Mesendoderm (in vitro differentiated cells): ENCODE results near the gene SPATA19.
"Not testable (repeated sequence)": the region's sequence is repeated elsewhere in the genome, so short reads cannot be mapped to it uniquely, and the experiment has no call there.

Experiments
- DNase-seq: peaks from one replicate; pipeline ENCODE4 v3.0.0; 2013
- H2AK5ac ChIP-seq: 2 replicates; pipeline ENCODE4 v1.6.1; 2013; ENCODE audit warnings: low read length, inconsistent platforms
- H2BK120ac ChIP-seq: 2 replicates; pipeline ENCODE4 v1.6.1; 2013; ENCODE audit warnings: low read depth, mild to moderate bottlenecking, low read length, moderate library complexity, mixed read lengths
- H2BK15ac ChIP-seq: replicated peaks from 2 replicates; pipeline ENCODE4 v1.6.1; 2013; ENCODE audit warnings: low read depth, mild to moderate bottlenecking, moderate library complexity
- H2BK5ac ChIP-seq: 2 replicates; pipeline ENCODE4 v1.6.1; 2013; ENCODE audit warnings: low read length, inconsistent platforms
- H3K18ac ChIP-seq: 2 replicates; pipeline ENCODE4 v1.6.1; 2013; ENCODE audit warnings: mild to moderate bottlenecking, low read length, mixed read lengths
- H3K23ac ChIP-seq: one replicate; pipeline ENCODE4 v1.6.1; 2013; ENCODE audit warnings: low read length
- H3K27ac ChIP-seq: 2 replicates; pipeline ENCODE4 v1.5.1; 2013; ENCODE audit warnings: low read depth, mild to moderate bottlenecking, inconsistent platforms, low read length, moderate library complexity
- H3K27me3 ChIP-seq: 2 replicates; pipeline ENCODE4 v1.6.1; 2013; ENCODE audit warnings: low read length, control low read depth, mild to moderate bottlenecking, inconsistent platforms; ENCODE audit not compliant: insufficient read depth, poor library complexity
- H3K36me3 ChIP-seq: 2 replicates; pipeline ENCODE4 v1.6.1; 2013; ENCODE audit warnings: low read length, inconsistent platforms; ENCODE audit not compliant: control insufficient read depth, insufficient read depth
- H3K4ac ChIP-seq: one replicate; pipeline ENCODE4 v1.6.1; 2013; ENCODE audit warnings: low read depth, mild to moderate bottlenecking, low read length, moderate library complexity
- H3K4me1 ChIP-seq: 2 replicates; pipeline ENCODE4 v1.6.1; 2013; ENCODE audit warnings: low read depth, low read length, inconsistent platforms; ENCODE audit not compliant: control insufficient read depth
- H3K4me2 ChIP-seq: 2 replicates; pipeline ENCODE4 v1.6.1; 2013; ENCODE audit warnings: low read length
- H3K4me3 ChIP-seq: 2 replicates; pipeline ENCODE4 v1.5.1; 2013; ENCODE audit warnings: mild to moderate bottlenecking, low read length
- H3K56ac ChIP-seq: one replicate; pipeline ENCODE4 v1.6.1; 2013; ENCODE audit warnings: low read length
- H3K79me1 ChIP-seq: 2 replicates; pipeline ENCODE4 v1.6.1; 2013; ENCODE audit warnings: low read length, inconsistent platforms
- H3K79me2 ChIP-seq: 2 replicates; pipeline ENCODE4 v1.6.1; 2013; ENCODE audit warnings: mild to moderate bottlenecking, low read length; ENCODE audit not compliant: control insufficient read depth, insufficient read depth
- H3K9ac ChIP-seq: 2 replicates; pipeline ENCODE4 v1.6.1; 2013; ENCODE audit warnings: low read length, inconsistent platforms
- H4K5ac ChIP-seq: one replicate; pipeline ENCODE4 v1.6.1; 2013; ENCODE audit warnings: low read length
- H4K8ac ChIP-seq: one replicate; pipeline ENCODE4 v1.6.1; 2013; ENCODE audit warnings: low read depth, mild to moderate bottlenecking, control low read depth, low read length, moderate library complexity
- WGBS: extraction: QIAGEN DNeasy Blood & Tissue Kit; methylation state at CpG from one replicate; pipeline ENCODE4 v1.1.7; 2013; ENCODE audit warnings: low lambda C conversion rate, missing lambda C conversion rate; ENCODE audit not compliant: insufficient coverage; ENCODE audit errors: extremely low coverage; 5-methylcytosine and 5-hydroxymethylcytosine counted together

SPATA19 gene

DNA sequence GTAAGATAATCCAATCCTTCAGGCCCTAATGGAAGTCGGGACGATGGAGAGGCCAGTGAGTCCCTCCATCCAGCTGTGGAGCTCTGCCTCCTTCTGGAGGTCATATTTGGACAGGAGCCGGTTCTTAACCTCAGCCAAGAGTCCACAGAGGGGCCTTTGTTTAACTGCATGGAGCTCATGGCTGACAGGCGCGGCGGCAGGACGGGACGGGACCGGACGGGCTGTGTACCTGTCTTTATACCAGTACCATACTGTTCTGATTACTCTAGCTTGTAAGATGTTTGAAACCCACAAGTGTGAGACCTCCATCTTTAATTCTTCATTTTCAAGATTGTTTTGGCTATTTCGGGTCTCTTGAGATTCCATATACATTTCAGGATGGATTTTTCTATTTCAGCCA, 20.2 kb upstream of the SPATA19 start:
- Histone ChIP-seq H3K79me1 (no peaks in the 10 kb centered on the region), H3K18ac (no peak overlapping the region), H3K9ac (no peak overlapping the region), H4K5ac (no peak overlapping the region), H3K4me1 (no peaks in the 10 kb centered on the region), H3K27ac (no peak overlapping the region), H3K79me2 (no peaks in the 10 kb centered on the region), H3K36me3 (no peaks in the 10 kb centered on the region), H3K27me3 (no peaks in the 10 kb centered on the region), H3K23ac (no peak overlapping the region), H3K4me2 (no peak overlapping the region), H3K4ac (no peak overlapping the region), H2BK5ac (no peak overlapping the region), H2BK120ac (no peak overlapping the region), H4K8ac (no peak overlapping the region), H3K56ac (no peak overlapping the region), H2AK5ac (no peak overlapping the region), H2BK15ac (no peak overlapping the region), H3K4me3 (no peak overlapping the region)
- no peak for DNase-seq
- no CpG with 5 or more reads among the region's 11 CpGs for WGBS

DNA sequence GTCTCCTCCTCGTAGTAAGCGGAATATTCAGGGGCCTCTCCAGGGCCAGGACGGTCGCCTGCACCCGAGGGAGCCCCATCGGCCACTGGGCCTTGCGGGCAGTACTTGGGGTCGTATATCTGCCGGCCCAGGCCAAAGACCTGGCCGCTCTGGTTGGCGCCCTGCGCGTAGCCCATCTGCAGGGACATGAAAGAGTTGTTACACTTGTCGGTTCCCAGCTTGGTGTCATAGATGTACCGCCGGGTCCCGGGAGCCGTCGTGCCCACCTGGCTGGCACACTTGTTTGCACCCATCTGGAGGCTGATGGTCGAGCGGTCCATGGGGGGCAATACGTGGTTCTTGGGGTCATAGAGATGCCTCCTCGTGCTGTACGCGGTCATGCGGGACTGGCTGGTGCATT, 19.4 kb upstream of the SPATA19 start:
- Histone ChIP-seq H3K27ac (no peak overlapping the region), H3K4me2 (no peak overlapping the region), H3K9ac (no peak overlapping the region), H4K8ac (no peak overlapping the region), H3K4me1 (no peaks in the 10 kb centered on the region), H3K27me3 (no peaks in the 10 kb centered on the region), H2AK5ac (no peak overlapping the region), H2BK15ac (no peak overlapping the region), H4K5ac (no peak overlapping the region), H3K36me3 (no peaks in the 10 kb centered on the region), H3K4me3 (no peak overlapping the region), H3K79me2 (no peaks in the 10 kb centered on the region), H3K23ac (no peak overlapping the region), H2BK120ac (no peak overlapping the region), H3K56ac (no peak overlapping the region), H3K4ac (no peak overlapping the region), H2BK5ac (no peak overlapping the region), H3K79me1 (no peaks in the 10 kb centered on the region), H3K18ac (no peak overlapping the region)
- DNase-seq, result no peak
- no CpG with 5 or more reads among the region's 26 CpGs for WGBS

DNA sequence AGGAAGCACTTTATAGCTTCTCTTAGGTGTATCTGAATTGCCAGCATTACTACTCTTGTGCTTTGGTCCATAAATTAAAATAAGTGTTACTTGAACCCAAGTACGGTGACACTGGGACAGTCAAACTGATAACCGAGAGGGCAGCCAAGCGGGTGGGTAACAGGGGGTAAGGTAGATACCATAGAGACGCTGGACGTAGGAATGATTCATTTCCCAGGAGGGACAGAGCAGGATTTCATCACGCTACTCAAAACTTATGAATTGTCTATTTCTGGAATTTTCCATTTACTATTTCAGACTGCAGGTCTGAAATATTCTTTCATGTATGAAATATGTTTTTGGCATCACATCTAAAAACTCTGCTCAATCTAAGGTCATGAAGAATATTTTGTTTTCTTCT, 14.8 kb upstream of the SPATA19 start:
- Histone ChIP-seq H2BK5ac (no peak overlapping the region), H3K23ac (no peak overlapping the region), H3K56ac (no peak overlapping the region), H3K4me1 (no peaks in the 10 kb centered on the region), H3K79me1 (no peaks in the 10 kb centered on the region), H3K27ac (no peak overlapping the region), H4K5ac (no peak overlapping the region), H3K4me2 (no peak overlapping the region), H2AK5ac (no peak overlapping the region), H3K79me2 (no peaks in the 10 kb centered on the region), H3K4ac (no peak overlapping the region), H3K27me3 (no peaks in the 10 kb centered on the region), H3K18ac (no peak overlapping the region), H4K8ac (no peak overlapping the region), H2BK120ac (no peak overlapping the region), H3K36me3 (no peaks in the 10 kb centered on the region), H3K4me3 (no peak overlapping the region), H3K9ac (no peak overlapping the region), H2BK15ac (no peak overlapping the region)
- DNase-seq, result no peak
- no CpG with 5 or more reads among the region's 6 CpGs for WGBS

DNA sequence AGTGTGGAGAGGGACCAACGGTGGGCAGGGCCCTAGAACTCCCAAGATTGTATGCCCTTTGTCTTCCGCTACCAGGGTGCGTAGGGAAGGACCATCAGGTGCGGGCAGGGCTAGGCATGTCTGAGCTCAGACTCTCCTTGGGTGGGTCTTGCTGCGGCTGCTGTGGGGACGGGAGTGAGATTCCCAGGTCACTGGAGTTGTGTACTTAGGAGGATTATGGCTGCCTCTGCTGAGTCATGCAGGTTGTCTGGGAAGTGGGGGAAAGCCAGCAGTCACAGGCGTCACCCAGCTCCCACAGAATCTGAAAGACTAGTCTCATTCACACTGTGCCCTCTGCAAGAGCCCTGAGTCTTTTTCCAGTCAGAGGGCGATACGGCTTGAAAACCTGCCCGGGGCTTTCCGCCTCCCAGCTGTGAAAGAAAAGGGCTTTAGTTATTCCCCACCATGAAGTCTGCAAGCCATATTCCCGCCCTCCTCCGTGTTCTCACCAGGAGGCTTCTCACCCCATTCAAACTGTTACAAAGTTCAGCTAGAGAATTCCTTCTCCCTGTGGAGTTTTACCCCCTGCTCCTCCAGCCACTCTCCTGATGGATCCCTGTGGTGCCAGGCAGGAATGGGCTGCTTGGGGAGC, 9.1 kb upstream of the SPATA19 start:
- no CpG with 5 or more reads among the region's 13 CpGs for WGBS
- not testable (repeated sequence) for H3K36me3 ChIP-seq, H2BK120ac ChIP-seq, H3K79me2 ChIP-seq, H4K5ac ChIP-seq, H3K4me2 ChIP-seq, H3K4me3 ChIP-seq, H3K27me3 ChIP-seq, H3K79me1 ChIP-seq, H3K4me1 ChIP-seq, H3K9ac ChIP-seq, H4K8ac ChIP-seq, H2AK5ac ChIP-seq
- Histone ChIP-seq H3K4ac (peak overlapping the region; percentile 70), H2BK15ac (peak overlapping the region; percentile 67), H3K23ac (peak overlapping the region; percentile 81), H3K18ac (peak overlapping the region; percentile 47), H3K27ac (peak overlapping the region; percentile 87), H2BK5ac (peak overlapping the region; percentile 79), H3K56ac (peak overlapping the region; percentile 81)
- peak; percentile 85 for DNase-seq

DNA sequence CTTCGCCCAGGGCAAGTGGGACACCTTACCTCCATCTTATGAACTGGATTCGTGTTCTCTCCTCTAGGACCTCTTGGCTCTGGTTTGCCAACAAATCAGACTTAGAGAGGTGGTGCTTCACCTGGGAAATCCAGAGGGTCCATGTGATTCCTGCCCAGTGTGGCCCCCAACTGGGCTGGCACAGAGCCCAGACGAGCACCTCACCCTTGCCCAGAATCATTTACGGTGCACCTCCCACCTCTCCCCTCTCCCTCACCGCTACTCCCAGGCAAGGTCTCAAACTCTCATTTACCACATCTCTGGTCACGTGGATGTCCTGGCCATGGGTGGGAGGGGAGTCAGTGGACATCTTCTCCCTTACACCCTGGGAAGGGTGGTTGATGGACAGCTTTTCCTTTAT, 1.1 kb downstream of the SPATA19 start:
- no peaks in the 10 kb centered on the region for H3K27me3 ChIP-seq

DNA sequence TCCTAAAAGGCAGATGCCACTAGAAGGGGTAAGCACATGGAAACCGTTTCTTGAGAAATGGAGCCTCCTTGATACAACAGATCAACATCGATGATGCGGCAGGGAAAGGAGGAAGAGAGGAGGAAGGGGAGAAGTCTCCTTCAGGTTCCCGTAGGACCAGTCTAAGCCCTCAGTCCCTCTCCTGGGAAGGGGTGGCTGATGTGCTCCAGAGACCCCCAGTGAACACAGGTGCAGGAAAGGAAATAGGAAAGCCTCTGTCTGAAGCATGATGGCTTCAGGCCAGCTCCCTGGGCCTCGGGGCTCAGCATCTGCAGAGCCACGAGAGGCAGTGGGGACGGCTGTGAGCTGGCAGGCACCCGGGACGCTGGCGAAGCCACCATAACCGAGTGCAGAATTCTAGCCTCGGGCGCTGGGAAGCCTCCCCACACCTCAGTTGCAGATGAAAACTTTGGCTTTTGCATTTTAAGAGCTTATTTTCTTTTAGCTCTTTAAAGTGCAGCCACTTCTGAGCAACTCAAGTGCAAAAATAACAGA, 1.8 kb downstream of the SPATA19 start:
- Histone ChIP-seq H3K27me3 (no peaks in the 10 kb centered on the region), H3K4me1 (no peaks in the 10 kb centered on the region), H3K4me2 (no peak overlapping the region), H3K18ac (no peak overlapping the region), H2BK15ac (no peak overlapping the region), H3K79me2 (no peaks in the 10 kb centered on the region), H3K27ac (no peak overlapping the region), H3K4me3 (no peak overlapping the region), H2BK5ac (no peak overlapping the region), H3K23ac (no peak overlapping the region), H4K8ac (no peak overlapping the region), H3K4ac (no peak overlapping the region), H3K36me3 (no peaks in the 10 kb centered on the region), H3K9ac (no peak overlapping the region), H2BK120ac (no peak overlapping the region), H2AK5ac (no peak overlapping the region), H4K5ac (no peak overlapping the region), H3K79me1 (no peaks in the 10 kb centered on the region), H3K56ac (no peak overlapping the region)
- no peak for DNase-seq
- no CpG with 5 or more reads among the region's 13 CpGs for WGBS

More for the DNA sequence above, 1.1 kb downstream of the SPATA19 start:
- Histone ChIP-seq H3K4me1 (no peaks in the 10 kb centered on the region), H2BK15ac (no peak overlapping the region), H4K5ac (no peak overlapping the region), H3K36me3 (no peaks in the 10 kb centered on the region), H3K27ac (no peak overlapping the region), H2BK120ac (no peak overlapping the region), H3K4me2 (no peak overlapping the region), H3K79me1 (no peaks in the 10 kb centered on the region), H2AK5ac (no peak overlapping the region), H3K18ac (no peak overlapping the region), H3K4ac (no peak overlapping the region), H3K4me3 (no peak overlapping the region), H4K8ac (no peak overlapping the region), H3K9ac (no peak overlapping the region), H3K23ac (no peak overlapping the region), H2BK5ac (no peak overlapping the region), H3K56ac (no peak overlapping the region), H3K79me2 (no peaks in the 10 kb centered on the region)
- DNase-seq, result no peak
- no CpG with 5 or more reads among the region's 6 CpGs for WGBS
